Endothelial cell of umbilical vein (primary cell): ENCODE measurements around the gene ARMC8. TPM values are rescaled to one million over a fixed set of nuclear protein-coding genes. Genes with fewer than 3 reads are reported as not detected.

Source experiments
- BruUV-seq: library from RNA; stranded (reverse); fragments of 400-500 nt; replicated peaks from 2 replicates; lab custom pipeline; 2021; lab: Mats Ljungman, UMichigan
- CTCF ChIA-PET: fragments of 300-600, 350-600 bp; sonication (Branson Sonifier 250); formaldehyde crosslinking; loops from one replicate; lab custom pipeline; 2021; ENCODE audit warnings: antibody characterized with exemption, inconsistent platforms; lab: Charles Lee
- POLR2A ChIA-PET: fragments of 300-600, 350-600 bp; sonication (Branson Sonifier 250); formaldehyde crosslinking; loops from one replicate; lab custom pipeline; 2021; ENCODE audit warnings: antibody characterized with exemption, inconsistent platforms; lab: Charles Lee
- DNase-seq: peaks from one replicate; pipeline ENCODE4 v3.0.0-alpha.2; 2011; ENCODE audit warnings: low read depth, low spot score
- FAIRE-seq: peaks from 2 replicates; lab custom pipeline; 2011; peaks lifted over from hg19 to GRCh38; lab: Jason Lieb, UNC
- H2AFZ ChIP-seq: 2 replicates; pipeline ENCODE4 v1.6.0; 2012; ENCODE audit warnings: low read depth, low read length, control low read depth, inconsistent platforms
- H3K27ac ChIP-seq: 2 replicates; pipeline ENCODE4 v1.5.1; 2011; ENCODE audit warnings: low read depth, mild to moderate bottlenecking, control low read depth, low read length, moderate library complexity; ENCODE audit not compliant: insufficient read depth
- H3K27me3 ChIP-seq, 2 experiments: 2 replicates each; pipeline versions ENCODE4 v1.6.0 to v1.6.1; 2011; ENCODE audit warnings: low read length in 2 of 2, mixed read lengths in 1 of 2; ENCODE audit not compliant: control insufficient read depth in 2 of 2, insufficient read depth in 2 of 2
- H3K36me3 ChIP-seq, 2 experiments: 2 replicates in 1 of 2; 3 replicates in 1 of 2; pipeline ENCODE4 v1.5.1; 2011; ENCODE audit warnings: low read length in 2 of 2, mild to moderate bottlenecking in 1 of 2, moderate library complexity in 1 of 2; ENCODE audit not compliant: control insufficient read depth in 2 of 2, insufficient read depth in 2 of 2; ENCODE audit errors: extremely low read depth in 1 of 2
- H3K4me1 ChIP-seq: 3 replicates; pipeline ENCODE4 v1.5.1; 2011; ENCODE audit warnings: mild to moderate bottlenecking, low read length; ENCODE audit not compliant: control insufficient read depth, insufficient read depth; ENCODE audit errors: extremely low read depth
- H3K4me2 ChIP-seq: 2 replicates; pipeline ENCODE4 v1.6.1; 2011; ENCODE audit warnings: low read length, control low read depth, mixed read lengths; ENCODE audit not compliant: insufficient read depth
- H3K4me3 ChIP-seq, 3 experiments: fragments of 200-600 bp in 1 of 3; sonication (generic), shearing (Covaris generic) in 1 of 3; replicated peaks in 1 of 3; 2 replicates each; pipeline ENCODE4 v1.5.1; 2011 to 2016; ENCODE audit warnings: control low read depth in 3 of 3, low read length in 3 of 3, mild to moderate bottlenecking in 2 of 3, inconsistent platforms in 1 of 3, low read depth in 1 of 3, moderate library complexity in 1 of 3; ENCODE audit not compliant: insufficient read depth in 1 of 3
- H3K79me2 ChIP-seq: 2 replicates; pipeline ENCODE4 v1.6.0; 2012; ENCODE audit warnings: low read length, inconsistent platforms; ENCODE audit not compliant: control insufficient read depth, insufficient read depth
- H3K9ac ChIP-seq: replicated peaks from 2 replicates; pipeline ENCODE3; 2011; ENCODE audit warnings: low read length, control low read depth; ENCODE audit not compliant: insufficient read depth; ENCODE audit errors: extremely low read depth
- H3K9me1 ChIP-seq: replicated peaks from 3 replicates; pipeline ENCODE4 v1.6.0; 2011; ENCODE audit warnings: mild to moderate bottlenecking, low read length; ENCODE audit not compliant: control insufficient read depth, insufficient read depth; ENCODE audit errors: extremely low read depth
- H3K9me3 ChIP-seq: replicated peaks from 2 replicates; pipeline ENCODE4 v1.5.1; 2012; ENCODE audit warnings: low read length, inconsistent platforms; ENCODE audit not compliant: control insufficient read depth, insufficient read depth
- H4K20me1 ChIP-seq: replicated peaks from 2 replicates; pipeline ENCODE3; 2011; ENCODE audit warnings: mild to moderate bottlenecking, low read length; ENCODE audit not compliant: control insufficient read depth, insufficient read depth; ENCODE audit errors: extremely low read depth
- CTCF ChIP-seq, 2 donors: IDR thresholded peaks; 1 replicate in 1 of 2; 2 replicates in 1 of 2; pipeline ENCODE4 v1.5.1; 2011; ENCODE audit warnings: low read length in 2 of 2, mild to moderate bottlenecking in 2 of 2, moderate library complexity in 2 of 2, control low read depth in 1 of 2, inconsistent platforms in 1 of 2, low read depth in 1 of 2; ENCODE audit not compliant: insufficient read depth in 1 of 2; ENCODE audit errors: extremely low read depth in 1 of 2
- EZH2 ChIP-seq: IDR thresholded peaks from 2 replicates; pipeline ENCODE4 v1.6.1; 2012; ENCODE audit warnings: borderline replicate concordance, low read depth, mild to moderate bottlenecking, moderate library complexity, low read length, inconsistent platforms; ENCODE audit not compliant: severe bottlenecking
- FOS ChIP-seq: IDR thresholded peaks from 2 replicates; pipeline ENCODE4 v1.6.1; 2011; ENCODE audit warnings: mild to moderate bottlenecking, low read length, moderate library complexity, borderline replicate concordance; ENCODE audit not compliant: insufficient read depth
- GATA2 ChIP-seq: IDR thresholded peaks from 2 replicates; pipeline ENCODE4 v1.7.0; 2011; ENCODE audit warnings: low read depth, mild to moderate bottlenecking, moderate library complexity, mixed read lengths, low read length; ENCODE audit not compliant: insufficient read length, insufficient read depth
- JUN ChIP-seq: IDR thresholded peaks from 2 replicates; pipeline ENCODE4 v1.6.1; 2011; ENCODE audit warnings: borderline replicate concordance, low read depth; ENCODE audit not compliant: insufficient read length, insufficient read depth
- MAX ChIP-seq: IDR thresholded peaks from 2 replicates; pipeline ENCODE4 v1.6.1; 2011; ENCODE audit not compliant: insufficient read depth, insufficient read length
- MYC ChIP-seq: IDR thresholded peaks from one replicate; pipeline ENCODE4 v1.6.1; 2011; ENCODE audit warnings: mild to moderate bottlenecking, low read depth, low read length
- POLR2AphosphoS5 ChIP-seq: IDR thresholded peaks from 2 replicates; pipeline ENCODE4 v1.6.1; 2012; ENCODE audit warnings: low read depth, mild to moderate bottlenecking, control low read depth, low read length, moderate library complexity; ENCODE audit not compliant: insufficient read depth
- dilution Hi-C: fragments of 300-500 bp; cut with MboI; formaldehyde crosslinking; loops from one replicate; pipeline ENCODE4 v1.15.0; 2019; ENCODE audit warnings: low sequenced_read_pairs; ENCODE audit not compliant: extremely low pct_ligation_motif_present
- intact Hi-C: fragments of 100-400 bp; cut with micrococcal nuclease; formaldehyde crosslinking; loops from one replicate; pipeline ENCODE4 v1.10.0; 2022
- polyA plus RNA-seq, 4 experiments: library from polyadenylated mRNA; depleted of rRNA in 3 of 4; stranded (reverse) in 3 of 4; unstranded in 1 of 4; fragments of >200 nt; gene quantifications; 2 replicates each; pipeline versions ENCODE4 v1.2.1 to v1.2.3, GENCODE V29; 2011 to 2012; ENCODE audit warnings: missing spikeins in 1 of 4
- total RNA-seq: library from RNA; stranded (reverse); gene quantifications from 2 replicates; pipeline ENCODE4 v1.2.3, GENCODE V29; 2021

ARMC8 gene
- total and polyA plus RNA-seq, 2 donors (not counting 3 experiments of a cell fraction or from before 2014, with no cell fraction given): 39.6 to 46.0 TPM

GRCh38 chr3:138165061-138165460 lies 22.0 kb upstream of the ARMC8 start:
- TF ChIP-seq CTCF (IDR thresholded peaks at IDR 0.05; ENCODE audit: extremely low read depth in 1 of 2, insufficient read depth in 1 of 2, low read depth in 1 of 2, low read length in 2 of 2) (no peak), JUN (no peak), MYC (no peak), POLR2AphosphoS5 (no peak), EZH2 (no peak), GATA2 (no peak), MAX (no peak), FOS (no peak)
- Histone ChIP-seq H3K79me2 (no peaks in the 10 kb centered on the region), H2AFZ (no peak overlapping the region), H3K36me3 (peaks cover 4 to 5% of the 10 kb centered on the region in 2 experiments), H3K27ac (no peak overlapping the region), H3K27me3 (no peaks in the 10 kb centered on the region), H4K20me1 (no peaks in the 10 kb centered on the region), H3K9ac (no peak overlapping the region), H3K4me1 (no peaks in the 10 kb centered on the region), H3K9me3 (no peaks in the 10 kb centered on the region), H3K9me1 (no peaks in the 10 kb centered on the region), H3K4me3 (no peak overlapping the region), H3K4me2 (no peak overlapping the region)
- DNase-seq (no peak), FAIRE-seq (peak; percentile 24)
- intact Hi-C loops: no loop called here
- no TSS peak for BruUV-seq
- dilution Hi-C loops: no loop called here
- POLR2A ChIA-PET: no interaction called here
- CTCF ChIA-PET: interaction anchor here (0.7 kb wide), 1 partner anchor 46 kb away, joined by 3 read pairs; no protein-coding TSS in a partner anchor
